ENCODE measurements around the gene SRGAP1. TPM values are rescaled to one million over a fixed set of nuclear protein-coding genes. Genes with fewer than 3 reads are reported as not detected.
"Not testable (repeated sequence)": the region's sequence is repeated elsewhere in the genome, so short reads cannot be mapped to it uniquely, and the experiment has no call there.

SRGAP1 gene
- total RNA-seq, 4 donors from 2014 or later: 7.6 to 17.5 (median 14.6) TPM

DNA sequence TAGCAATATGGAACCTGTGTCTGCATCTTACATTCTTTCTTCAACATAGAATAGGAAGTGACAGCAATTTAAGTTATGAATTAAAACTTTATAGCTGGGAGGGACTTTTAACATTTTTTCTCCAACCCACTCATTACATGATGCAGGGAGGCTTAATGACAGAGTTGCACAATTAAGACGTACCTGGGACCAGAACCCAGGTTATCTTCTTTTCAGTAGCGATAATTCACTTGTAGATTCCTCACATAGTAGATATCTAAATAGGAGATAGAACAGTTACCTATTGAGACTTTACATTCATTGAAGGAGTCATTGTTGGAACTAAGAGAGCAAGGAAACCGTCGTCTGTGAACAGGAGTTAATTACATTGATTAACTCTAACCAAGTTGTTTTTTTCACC, 5.1 kb downstream of the SRGAP1 start:
- Histone ChIP-seq H3K27ac (replicated peaks in 1 of 4) (no peak overlapping the region), H3K9me3 (no peaks in the 10 kb centered on the region), H3K4me1 (peaks cover 10 to 41% (median 30%) of the 10 kb centered on the region in 4 donors), H3K27me3 (no peaks in the 10 kb centered on the region), H3K36me3 (no peaks in the 10 kb centered on the region), H3K4me3 (no peak overlapping the region)
- WGBS: 90% methylated on average over 4 of the region's 4 CpGs
- TF ChIP-seq POLR2AphosphoS5 (IDR thresholded peaks at IDR 0.05): no peak
- TF ChIP-seq, protein P1, sequence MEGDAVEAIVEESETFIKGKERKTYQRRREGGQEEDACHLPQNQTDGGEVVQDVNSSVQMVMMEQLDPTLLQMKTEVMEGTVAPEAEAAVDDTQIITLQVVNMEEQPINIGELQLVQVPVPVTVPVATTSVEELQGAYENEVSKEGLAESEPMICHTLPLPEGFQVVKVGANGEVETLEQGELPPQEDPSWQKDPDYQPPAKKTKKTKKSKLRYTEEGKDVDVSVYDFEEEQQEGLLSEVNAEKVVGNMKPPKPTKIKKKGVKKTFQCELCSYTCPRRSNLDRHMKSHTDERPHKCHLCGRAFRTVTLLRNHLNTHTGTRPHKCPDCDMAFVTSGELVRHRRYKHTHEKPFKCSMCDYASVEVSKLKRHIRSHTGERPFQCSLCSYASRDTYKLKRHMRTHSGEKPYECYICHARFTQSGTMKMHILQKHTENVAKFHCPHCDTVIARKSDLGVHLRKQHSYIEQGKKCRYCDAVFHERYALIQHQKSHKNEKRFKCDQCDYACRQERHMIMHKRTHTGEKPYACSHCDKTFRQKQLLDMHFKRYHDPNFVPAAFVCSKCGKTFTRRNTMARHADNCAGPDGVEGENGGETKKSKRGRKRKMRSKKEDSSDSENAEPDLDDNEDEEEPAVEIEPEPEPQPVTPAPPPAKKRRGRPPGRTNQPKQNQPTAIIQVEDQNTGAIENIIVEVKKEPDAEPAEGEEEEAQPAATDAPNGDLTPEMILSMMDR (IDR thresholded peaks at IDR 0.05): no peak
- TF ChIP-seq POLR2A (IDR thresholded peaks at IDR 0.05; ENCODE audit: low read depth): no peak
- TF ChIP-seq EP300 (IDR thresholded peaks at IDR 0.05): no peak
- intact Hi-C loops (cut with DNase I): loop anchor here (10.0 kb wide), 1 partner anchor 185 kb away; no protein-coding TSS in a partner anchor
- peak; percentile 12 for DNase-seq (ENCODE audit: extremely low spot score)

DNA sequence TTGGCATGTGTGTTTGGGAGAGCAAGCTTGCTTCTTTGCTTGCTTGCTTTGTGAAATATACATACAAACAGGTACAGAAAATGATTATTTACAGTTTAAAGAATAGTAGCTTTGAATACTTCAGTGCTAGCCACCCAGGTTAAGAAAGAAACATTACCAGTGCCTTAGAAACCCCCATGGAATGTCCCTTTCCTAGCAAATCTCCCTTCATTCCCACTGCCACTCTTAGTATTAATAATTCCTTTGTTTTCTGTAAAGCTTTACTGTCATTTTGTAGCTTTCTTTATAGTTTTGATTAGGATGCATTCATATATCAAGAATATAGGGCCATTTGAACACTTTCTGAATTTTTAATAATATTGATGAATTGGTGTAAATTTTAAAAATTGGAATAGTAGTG, 9.5 kb downstream of the SRGAP1 start:
- no peak for DNase-seq (ENCODE audit: extremely low spot score)
- H3K4me3 ChIP-seq: no peak overlapping the region
- H3K4me1 ChIP-seq: peaks cover 0 to 16% (median 12%) of the 10 kb centered on the region in 4 donors
- no peaks in the 10 kb centered on the region for H3K9me3 ChIP-seq
- no peak overlapping the region for H3K27ac ChIP-seq (replicated peaks in 1 of 4)
- H3K27me3 ChIP-seq: no peaks in the 10 kb centered on the region
- H3K36me3 ChIP-seq: no peaks in the 10 kb centered on the region
- TF ChIP-seq, protein P1 (IDR thresholded peaks at IDR 0.05): no peak
- TF ChIP-seq EP300 (IDR thresholded peaks at IDR 0.05): no peak
- TF ChIP-seq POLR2A (IDR thresholded peaks at IDR 0.05; ENCODE audit: low read depth): no peak
- TF ChIP-seq POLR2AphosphoS5 (IDR thresholded peaks at IDR 0.05): no peak
- intact Hi-C loops (cut with DNase I): no loop called here

DNA sequence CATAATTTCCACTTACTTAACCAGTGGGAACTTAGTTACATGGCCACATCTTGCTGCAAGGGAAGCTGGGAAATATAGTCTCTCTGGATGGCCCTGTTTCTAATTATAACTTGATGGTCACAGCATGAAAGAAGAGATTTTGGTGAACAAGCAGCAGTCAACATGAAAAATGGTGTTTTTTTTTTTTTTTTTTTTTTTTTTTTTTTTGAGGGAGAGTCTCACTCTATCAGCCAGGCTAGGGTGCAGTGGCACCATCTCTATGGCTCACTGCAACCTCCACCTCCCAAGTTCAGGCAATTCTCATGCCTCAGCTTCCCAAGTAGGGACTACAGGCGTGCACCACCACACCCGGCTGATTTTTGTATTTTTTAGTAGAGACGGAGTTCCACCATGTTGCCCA, 10.8 kb downstream of the SRGAP1 start:
- no peaks in the 10 kb centered on the region for H3K27me3 ChIP-seq
- TF ChIP-seq POLR2A (IDR thresholded peaks at IDR 0.05; ENCODE audit: low read depth): no peak
- no peak for TF ChIP-seq EP300 (IDR thresholded peaks at IDR 0.05)
- TF ChIP-seq POLR2AphosphoS5 (IDR thresholded peaks at IDR 0.05): no peak
- TF ChIP-seq, protein P1 (IDR thresholded peaks at IDR 0.05): no peak
- H3K4me3 ChIP-seq: no peak overlapping the region
- H3K4me1 ChIP-seq: peaks cover 0 to 13% (median 5%) of the 10 kb centered on the region in 4 donors
- no peaks in the 10 kb centered on the region for H3K9me3 ChIP-seq
- no peak for DNase-seq (ENCODE audit: extremely low spot score)
- H3K27ac ChIP-seq (replicated peaks in 1 of 4): no peak overlapping the region
- intact Hi-C loops (cut with DNase I): no loop called here
- no peaks in the 10 kb centered on the region for H3K36me3 ChIP-seq
- 92% methylated on average over 3 of the region's 3 CpGs for WGBS

DNA sequence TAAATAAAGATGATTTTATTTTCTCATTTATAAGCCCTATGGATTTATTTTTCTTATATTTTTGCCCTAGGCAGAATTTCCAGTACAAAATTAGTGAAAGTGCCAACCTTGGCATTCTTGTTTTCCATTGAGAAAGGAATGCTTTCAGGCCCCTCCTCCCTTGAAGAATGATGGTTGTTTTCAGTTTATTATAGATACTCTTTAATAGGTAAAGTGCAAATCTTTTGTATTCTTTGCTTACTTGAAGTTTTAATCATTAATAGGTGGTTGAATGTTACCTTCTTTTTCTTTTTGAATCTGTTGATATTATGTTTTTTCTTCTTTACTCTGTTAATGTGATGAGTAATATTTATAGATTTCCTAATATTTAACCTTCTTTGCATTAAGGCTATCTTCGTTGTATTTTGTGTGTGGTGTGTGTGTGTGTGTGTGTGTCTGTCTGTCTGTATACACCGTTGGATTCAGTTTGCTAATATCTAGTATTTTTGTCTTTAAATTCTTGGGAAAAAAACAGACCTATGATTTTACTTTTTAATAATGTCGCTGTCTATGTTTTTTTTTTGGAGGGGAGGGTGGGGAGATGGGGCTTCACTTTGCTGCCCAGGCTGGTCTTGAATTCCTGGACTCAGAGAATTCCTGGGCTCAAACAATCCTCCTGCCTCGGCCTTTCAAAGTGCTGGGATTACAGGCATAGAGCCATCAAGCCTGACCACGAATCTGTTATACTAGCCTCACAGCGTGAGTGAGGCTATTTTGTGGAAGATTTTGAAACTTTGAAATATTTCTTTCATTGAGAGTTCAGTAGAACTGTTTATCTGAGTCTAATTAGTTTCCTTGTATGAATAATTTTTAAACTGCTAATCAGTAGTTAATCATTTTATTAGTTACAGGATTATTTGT, 13.5 kb downstream of the SRGAP1 start:
- no peaks in the 10 kb centered on the region for H3K9me3 ChIP-seq
- no peak overlapping the region for H3K27ac ChIP-seq (replicated peaks in 1 of 4)
- peaks cover 6 to 24% (median 14%) of the 10 kb centered on the region in 4 donors for H3K4me1 ChIP-seq
- DNase-seq (ENCODE audit: extremely low spot score): no peak
- TF ChIP-seq, protein P1 (IDR thresholded peaks at IDR 0.05): no peak
- TF ChIP-seq POLR2AphosphoS5 (IDR thresholded peaks at IDR 0.05) (no peak), EP300 (IDR thresholded peaks at IDR 0.05) (no peak), POLR2A (IDR thresholded peaks at IDR 0.05; ENCODE audit: low read depth) (no peak)
- no peaks in the 10 kb centered on the region for H3K36me3 ChIP-seq
- WGBS: 77% methylated on average over 6 of the region's 6 CpGs
- H3K27me3 ChIP-seq: no peaks in the 10 kb centered on the region
- intact Hi-C loops (cut with DNase I): no loop called here
- H3K4me3 ChIP-seq: no peak overlapping the region

DNA sequence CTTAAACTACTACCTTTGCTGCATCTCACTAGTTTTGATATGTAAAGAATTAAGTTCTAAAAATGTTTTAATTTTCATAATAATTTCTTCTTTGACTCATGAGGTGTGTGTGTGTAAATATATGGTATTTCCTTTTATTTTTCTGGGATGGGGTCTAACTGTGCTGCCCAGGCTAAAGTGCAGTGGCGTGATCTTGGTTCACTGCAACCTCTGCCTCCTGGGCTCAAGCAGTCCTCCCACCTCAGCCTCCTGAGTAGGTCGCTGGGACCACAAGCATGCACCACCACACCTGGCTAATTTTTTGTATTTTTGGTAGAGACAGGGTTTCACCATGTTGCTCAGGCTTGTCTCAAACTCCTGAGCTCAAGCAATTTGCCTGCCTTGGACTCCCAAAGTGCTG, 15.4 kb downstream of the SRGAP1 start:
- H3K4me3 ChIP-seq; DNase-seq (ENCODE audit: extremely low spot score); H3K9me3 ChIP-seq; intact Hi-C loops (cut with DNase I); H3K27ac ChIP-seq (replicated peaks in 1 of 4); H3K36me3 ChIP-seq; H3K27me3 ChIP-seq: not testable (repeated sequence)
- peaks cover 6 to 36% (median 24%) of the 10 kb centered on the region in 4 donors for H3K4me1 ChIP-seq
- WGBS: 97% methylated on average over 2 of the region's 2 CpGs
